Stimulated activated CD4-positive, alpha-beta T cell treated with anti-CD3 and anti-CD28 coated beads, Interleukin-4, amount 100 ng/mL, for 1 hour (primary cell): ENCODE measurements around the gene OXCT2.

Experiments used
- DNase-seq: peaks from one replicate; pipeline ENCODE4 v3.0.0-alpha.2; 2020

The OXCT2 gene

DNA sequence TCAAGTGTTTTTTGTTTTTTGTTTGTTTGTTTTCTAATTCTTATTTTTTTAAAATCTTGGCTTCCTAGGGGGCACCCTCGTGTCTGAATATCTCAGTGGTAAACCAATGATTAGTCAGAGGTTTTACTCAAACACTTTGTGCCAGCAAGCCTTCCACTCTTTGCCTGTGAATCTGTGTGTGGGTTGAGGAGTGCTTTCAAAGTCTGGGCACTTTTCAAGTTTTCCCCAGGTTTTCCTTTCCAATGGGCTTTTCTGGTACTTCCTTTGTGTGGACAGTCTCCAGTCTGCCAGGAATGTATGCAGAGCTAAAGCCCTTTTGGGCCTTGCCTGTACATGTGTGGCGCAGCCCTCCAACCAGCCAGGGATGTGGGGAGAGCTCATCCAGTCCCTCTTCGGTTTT, 42.1 kb downstream of the OXCT2 start:
- no peak for DNase-seq

DNA sequence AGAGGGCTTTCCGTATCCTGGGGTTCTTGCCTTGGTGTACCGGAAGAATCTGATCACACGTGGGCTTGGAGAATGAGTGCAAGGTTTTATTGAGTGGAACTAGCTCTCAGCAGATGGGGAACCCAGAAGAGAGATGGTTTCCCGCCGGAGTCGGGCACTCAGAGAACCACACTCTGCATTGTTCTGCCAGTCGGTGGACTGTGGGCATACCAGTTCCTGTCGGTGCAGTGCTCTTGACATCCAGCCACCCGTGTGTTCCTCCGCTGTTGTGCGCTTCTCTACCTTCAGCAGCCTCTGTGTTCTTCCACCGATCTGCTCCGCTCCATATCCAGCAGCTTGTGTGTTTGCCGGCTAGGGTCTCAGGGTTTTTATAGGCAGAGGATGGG, 43.2 kb downstream of the OXCT2 start:
- no peak for DNase-seq

DNA sequence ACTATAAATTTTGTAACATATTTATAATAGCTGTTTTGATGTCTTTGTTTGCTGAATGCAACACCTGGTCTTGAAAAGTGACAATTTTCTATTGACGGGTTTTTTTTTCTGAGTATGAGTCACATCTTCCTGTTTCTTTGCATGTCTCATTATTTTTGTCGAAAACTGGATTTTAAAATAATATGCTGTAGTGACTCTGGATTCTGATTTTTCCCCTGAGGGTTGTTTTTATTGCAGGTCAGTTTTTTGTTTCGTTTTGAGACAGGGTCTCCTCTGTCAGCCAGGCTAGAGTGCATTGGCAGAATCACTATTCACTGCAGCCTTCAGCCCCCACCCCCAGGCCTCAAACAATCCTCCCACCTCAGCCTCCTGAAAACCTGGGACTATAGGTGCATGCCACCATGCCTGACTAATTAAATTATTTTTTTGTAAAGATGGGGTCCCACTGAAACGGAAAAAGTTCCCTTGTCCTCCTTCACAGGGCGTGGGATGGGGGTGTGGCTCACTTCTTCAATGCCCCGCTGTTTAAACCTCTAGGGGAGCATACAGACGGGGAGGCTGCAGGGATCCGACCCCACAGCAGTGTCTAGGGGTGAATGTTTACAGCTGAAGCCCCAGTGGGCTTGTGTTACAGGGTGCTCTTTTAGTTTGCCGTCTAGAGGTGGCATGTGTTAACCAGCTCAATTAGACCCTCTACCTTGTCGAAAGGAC, 43.8 kb downstream of the OXCT2 start:
- no peak for DNase-seq

DNA sequence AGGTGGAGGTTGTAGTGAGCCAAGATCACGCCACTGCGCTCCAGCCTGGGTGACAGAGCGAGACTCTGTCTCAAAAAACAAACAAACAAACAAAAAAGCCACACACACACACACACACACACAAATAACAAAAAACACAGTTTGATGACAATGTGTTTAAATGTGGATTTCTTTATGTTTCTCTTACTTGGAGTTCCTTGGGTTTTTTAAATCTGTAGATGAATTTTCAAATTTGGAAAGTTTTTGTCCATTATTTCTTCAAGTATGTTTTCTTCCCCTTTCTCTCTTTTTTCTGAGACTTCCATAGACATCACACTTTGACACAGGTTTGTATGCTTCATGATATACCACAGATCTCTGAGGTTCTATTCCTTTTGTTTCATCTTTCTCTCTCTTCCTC, 44.5 kb downstream of the OXCT2 start:
- no peak for DNase-seq

DNA sequence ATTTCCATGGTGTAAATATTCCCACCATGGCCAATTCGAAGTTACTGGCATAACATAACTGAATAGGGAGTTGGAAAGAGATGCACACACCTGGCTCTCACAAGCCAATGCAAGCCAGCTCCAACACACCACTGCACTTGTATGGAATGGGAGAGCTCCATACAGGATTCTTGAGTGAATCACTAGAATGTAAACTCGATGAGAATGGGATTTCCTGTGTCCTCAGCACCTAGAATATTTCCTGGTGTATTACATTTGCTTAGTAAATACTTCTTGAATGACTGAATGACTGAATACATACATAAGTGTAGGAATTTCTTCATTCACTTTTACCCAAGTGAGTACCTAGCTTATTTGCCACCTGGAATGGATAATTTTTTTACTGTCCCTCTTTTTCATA, 48.7 kb downstream of the OXCT2 start:
- DNase-seq = no peak

DNA sequence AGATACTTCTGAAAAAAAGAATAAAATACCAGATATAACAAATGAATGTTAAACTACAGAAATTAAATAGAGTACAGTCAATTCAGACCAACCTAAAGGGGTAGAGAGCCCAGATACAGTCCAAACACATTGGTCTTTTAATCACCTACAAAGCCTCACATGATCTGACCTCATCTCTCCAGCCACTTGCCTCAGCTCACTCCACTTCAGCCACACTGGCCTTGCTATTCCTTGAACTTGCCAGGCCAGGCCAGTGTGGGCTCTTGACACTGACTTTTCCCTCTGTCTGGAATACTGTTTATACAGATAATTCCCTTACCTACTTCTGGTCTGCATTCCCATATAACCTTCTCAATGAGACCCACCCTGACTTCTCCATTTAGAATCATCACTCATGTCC, 49.5 kb downstream of the OXCT2 start:
- DNase-seq = no peak

DNA sequence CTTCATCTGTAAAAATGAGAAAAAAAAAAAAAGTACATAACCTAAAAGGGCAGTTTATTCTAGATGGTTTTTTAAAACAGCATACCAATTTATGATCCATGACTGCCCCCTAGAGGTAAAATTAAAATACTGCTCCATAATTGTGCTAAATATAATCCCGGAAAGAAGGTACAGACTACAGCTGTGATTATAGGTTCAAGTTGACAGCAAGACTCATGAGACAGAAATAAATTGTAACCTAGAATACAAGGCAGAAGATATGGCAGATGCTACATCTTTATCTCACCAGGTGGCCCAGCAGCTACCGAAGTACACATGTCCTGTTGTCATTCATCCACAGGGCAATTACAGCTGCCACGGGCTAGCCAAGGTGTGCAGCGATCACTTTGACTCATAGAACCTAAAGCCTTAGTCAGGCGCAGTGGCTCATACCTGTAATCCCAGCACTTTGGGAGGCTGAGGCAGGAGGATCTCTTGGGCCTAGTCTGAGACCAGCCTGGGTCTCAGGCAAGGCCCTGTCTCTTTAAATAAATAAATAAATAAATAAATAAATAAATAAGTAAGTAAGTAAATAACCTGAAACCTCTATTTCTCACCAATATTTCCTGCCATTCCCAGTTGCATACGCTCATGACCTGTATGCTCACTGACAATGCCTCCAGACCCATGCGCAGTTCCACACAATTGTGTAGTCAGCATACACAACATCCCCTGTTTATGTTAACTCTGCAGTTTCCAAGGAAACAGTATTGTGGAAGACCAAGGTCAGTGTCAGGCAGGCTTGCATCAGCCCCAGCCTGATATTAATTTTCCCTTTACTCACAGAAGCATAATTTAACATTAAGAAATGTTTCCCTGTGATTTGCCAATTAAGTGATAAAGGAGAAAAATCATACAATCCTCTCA, 50.8 kb downstream of the OXCT2 start:
- DNase-seq = no peak
